ENCODE data around the gene PHLDA3.

DNA sequence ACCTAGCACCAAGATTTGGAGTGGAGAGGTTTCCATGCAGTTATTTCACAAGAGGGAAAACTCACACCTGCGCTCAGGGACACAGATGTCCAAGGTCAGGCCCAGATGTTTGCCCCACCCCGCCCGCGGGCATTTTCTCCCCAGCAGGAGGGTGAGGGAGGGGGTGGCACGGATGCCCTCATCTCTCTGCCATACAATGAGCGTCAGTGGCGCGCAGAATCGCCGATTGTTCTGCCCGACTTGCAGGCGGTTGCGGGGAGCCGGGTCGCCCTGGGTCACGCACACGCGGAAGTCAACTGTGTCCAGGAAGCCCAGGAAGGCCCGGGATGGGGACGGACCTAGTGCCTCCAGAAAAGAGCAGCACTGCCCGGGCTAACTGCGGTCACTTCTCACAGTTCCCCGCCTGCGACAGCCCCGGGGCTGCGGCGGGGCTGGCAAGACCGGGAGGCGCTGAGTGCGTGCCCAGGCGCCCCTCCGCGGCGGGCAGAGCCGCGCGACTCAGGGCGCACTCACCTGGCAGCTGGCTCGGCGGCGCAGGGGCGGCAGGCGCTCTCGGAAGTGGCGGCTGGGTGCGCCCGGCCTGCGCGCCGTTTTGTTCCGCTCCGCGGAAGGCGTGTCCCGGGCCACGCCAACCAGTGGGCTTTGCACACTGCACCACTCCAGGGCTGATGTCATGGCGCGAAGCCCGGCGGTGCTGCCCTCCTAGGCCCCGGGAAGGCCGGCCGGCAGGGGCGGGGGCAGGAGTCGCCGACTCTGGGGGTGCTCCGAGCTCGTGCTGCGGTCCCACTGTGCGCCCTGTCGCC is 37.8 kb upstream of the PHLDA3 start, which contains the start of gene CSRP1:
- TF ChIP-seq, protein P1, sequence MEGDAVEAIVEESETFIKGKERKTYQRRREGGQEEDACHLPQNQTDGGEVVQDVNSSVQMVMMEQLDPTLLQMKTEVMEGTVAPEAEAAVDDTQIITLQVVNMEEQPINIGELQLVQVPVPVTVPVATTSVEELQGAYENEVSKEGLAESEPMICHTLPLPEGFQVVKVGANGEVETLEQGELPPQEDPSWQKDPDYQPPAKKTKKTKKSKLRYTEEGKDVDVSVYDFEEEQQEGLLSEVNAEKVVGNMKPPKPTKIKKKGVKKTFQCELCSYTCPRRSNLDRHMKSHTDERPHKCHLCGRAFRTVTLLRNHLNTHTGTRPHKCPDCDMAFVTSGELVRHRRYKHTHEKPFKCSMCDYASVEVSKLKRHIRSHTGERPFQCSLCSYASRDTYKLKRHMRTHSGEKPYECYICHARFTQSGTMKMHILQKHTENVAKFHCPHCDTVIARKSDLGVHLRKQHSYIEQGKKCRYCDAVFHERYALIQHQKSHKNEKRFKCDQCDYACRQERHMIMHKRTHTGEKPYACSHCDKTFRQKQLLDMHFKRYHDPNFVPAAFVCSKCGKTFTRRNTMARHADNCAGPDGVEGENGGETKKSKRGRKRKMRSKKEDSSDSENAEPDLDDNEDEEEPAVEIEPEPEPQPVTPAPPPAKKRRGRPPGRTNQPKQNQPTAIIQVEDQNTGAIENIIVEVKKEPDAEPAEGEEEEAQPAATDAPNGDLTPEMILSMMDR (IDR thresholded peaks at IDR 0.05), result peak; percentile 26
- TF ChIP-seq ZFX (IDR thresholded peaks at IDR 0.05; ENCODE audit: borderline replicate concordance), result no peak
